ENCODE measurements around the gene SCGB1C2.
"Not testable (repeated sequence)": the region's sequence is repeated elsewhere in the genome, so short reads cannot be mapped to it uniquely, and the experiment has no call there.

The SCGB1C2 gene

GRCh38 chr17:137166-137807, at the start of gene SCGB1C2:
SCGB1C2 (plus strand) TSS chr17:137569; CDS start chr17:137591, 22 bp downstream.
- DNase-seq, result not testable (repeated sequence)

GRCh38 chr17:113111-113510, 24.3 kb upstream of the SCGB1C2 start:
- not testable (repeated sequence) for DNase-seq

- not testable (repeated sequence) for DNase-seq
These were observed 18.9 kb upstream of the SCGB1C2 start for GRCh38 chr17:118339-118917.

GRCh38 chr17:133932-134331, 3.4 kb upstream of the SCGB1C2 start:
- DNase-seq, result not testable (repeated sequence)

GRCh38 chr17:134332-134785, 3.0 kb upstream of the SCGB1C2 start:
- not testable (repeated sequence) for DNase-seq

GRCh38 chr17:135022-135421, 2.3 kb upstream of the SCGB1C2 start:
- DNase-seq, result not testable (repeated sequence)

- not testable (repeated sequence) for DNase-seq
These were observed 1.5 kb upstream of the SCGB1C2 start for GRCh38 chr17:135895-136294.

GRCh38 chr17:136531-136930, 838 bp upstream of the SCGB1C2 start:
- DNase-seq, result not testable (repeated sequence)

- DNase-seq, result not testable (repeated sequence)
These were observed 2.2 kb downstream of the SCGB1C2 start for GRCh38 chr17:139401-140205.

GRCh38 chr17:142102-142661, 4.8 kb downstream of the SCGB1C2 start:
- no peak for DNase-seq

GRCh38 chr17:142876-143784, 5.8 kb downstream of the SCGB1C2 start:
- DNase-seq, result no peak

GRCh38 chr17:143785-144281, 6.5 kb downstream of the SCGB1C2 start:
- peak; percentile 5 for DNase-seq

- DNase-seq, result no peak
These were observed 7.7 kb downstream of the SCGB1C2 start for GRCh38 chr17:144936-145670.

GRCh38 chr17:145671-146541, 8.5 kb downstream of the SCGB1C2 start:
- no peak for DNase-seq

GRCh38 chr17:146546-146945, 9.2 kb downstream of the SCGB1C2 start:
- no peak for DNase-seq

- DNase-seq, result no peak
These were observed 9.8 kb downstream of the SCGB1C2 start for GRCh38 chr17:146983-147761.

- DNase-seq, result no peak
These were observed 10.7 kb downstream of the SCGB1C2 start for GRCh38 chr17:147796-148740.

GRCh38 chr17:148757-149156, 11.4 kb downstream of the SCGB1C2 start:
- no peak for DNase-seq
